ENCODE results near the gene EIF2S3B.

Gene EIF2S3B

GRCh38 chr12:10503460-10503859 lies 2.2 kb upstream of the EIF2S3B start:
- Histone ChIP-seq H3K9ac (ENCODE audit: low read length) (no peak overlapping the region), H3K4me1 (ENCODE audit: insufficient read depth, low read length) (no peaks in the 10 kb centered on the region), H3K27me3 (ENCODE audit: control insufficient read depth in 1 of 2, insufficient read depth in 2 of 2, low read length in 2 of 2) (no peaks in the 10 kb centered on the region), H3K4me3 (ENCODE audit: low read depth in 1 of 2, low read length in 2 of 2) (no peak overlapping the region), H3K27ac (ENCODE audit: low read depth, low read length) (no peak overlapping the region), H3K9me3 (ENCODE audit: low read length) (no peaks in the 10 kb centered on the region), H3K36me3 (ENCODE audit: insufficient read depth, low read length) (no peaks in the 10 kb centered on the region)

GRCh38 chr12:10511756-10512355 lies 6.2 kb downstream of the EIF2S3B start:
- H3K36me3 ChIP-seq (ENCODE audit: insufficient read depth, low read length): no peaks in the 10 kb centered on the region
- no peak overlapping the region for H3K4me3 ChIP-seq (ENCODE audit: low read depth in 1 of 2, low read length in 2 of 2)
- no peaks in the 10 kb centered on the region for H3K4me1 ChIP-seq (ENCODE audit: insufficient read depth, low read length)
- H3K9ac ChIP-seq (ENCODE audit: low read length): no peak overlapping the region
- no peaks in the 10 kb centered on the region for H3K9me3 ChIP-seq (ENCODE audit: low read length)
- H3K27me3 ChIP-seq (ENCODE audit: control insufficient read depth in 1 of 2, insufficient read depth in 2 of 2, low read length in 2 of 2): no peaks in the 10 kb centered on the region
- H3K27ac ChIP-seq (ENCODE audit: low read depth, low read length): no peak overlapping the region

- no peaks in the 10 kb centered on the region for H3K36me3 ChIP-seq (ENCODE audit: insufficient read depth, low read length)
- no peaks in the 10 kb centered on the region for H3K9me3 ChIP-seq (ENCODE audit: low read length)
- H3K4me3 ChIP-seq (ENCODE audit: low read depth in 1 of 2, low read length in 2 of 2): no peak overlapping the region
- no peak overlapping the region for H3K27ac ChIP-seq (ENCODE audit: low read depth, low read length)
- no peaks in the 10 kb centered on the region for H3K4me1 ChIP-seq (ENCODE audit: insufficient read depth, low read length)
- no peak overlapping the region for H3K9ac ChIP-seq (ENCODE audit: low read length)
- no peaks in the 10 kb centered on the region for H3K27me3 ChIP-seq (ENCODE audit: control insufficient read depth in 1 of 2, insufficient read depth in 2 of 2, low read length in 2 of 2)
Measured at GRCh38 chr12:10512798-10513197, 7.1 kb downstream of the EIF2S3B start.

- H3K4me3 ChIP-seq (ENCODE audit: low read depth in 1 of 2, low read length in 2 of 2): no peak overlapping the region
- no peak overlapping the region for H3K9ac ChIP-seq (ENCODE audit: low read length)
Measured at GRCh38 chr12:10521555-10521954, 15.9 kb downstream of the EIF2S3B start.

GRCh38 chr12:10528174-10528953 lies 22.7 kb downstream of the EIF2S3B start:
- Histone ChIP-seq H3K36me3 (ENCODE audit: insufficient read depth, low read length) (no peaks in the 10 kb centered on the region), H3K9ac (ENCODE audit: low read length) (no peak overlapping the region), H3K4me1 (ENCODE audit: insufficient read depth, low read length) (no peaks in the 10 kb centered on the region), H3K9me3 (ENCODE audit: low read length) (no peaks in the 10 kb centered on the region), H3K4me3 (ENCODE audit: low read depth in 1 of 2, low read length in 2 of 2) (no peak overlapping the region), H3K27me3 (ENCODE audit: control insufficient read depth in 1 of 2, insufficient read depth in 2 of 2, low read length in 2 of 2) (no peaks in the 10 kb centered on the region), H3K27ac (ENCODE audit: low read depth, low read length) (no peak overlapping the region)

More at GRCh38 chr12:10521555-10521954, 15.9 kb downstream of the EIF2S3B start:
- Histone ChIP-seq H3K27ac (ENCODE audit: low read depth, low read length) (no peak overlapping the region), H3K9me3 (ENCODE audit: low read length) (no peaks in the 10 kb centered on the region), H3K36me3 (ENCODE audit: insufficient read depth, low read length) (no peaks in the 10 kb centered on the region), H3K4me1 (ENCODE audit: insufficient read depth, low read length) (no peaks in the 10 kb centered on the region), H3K27me3 (ENCODE audit: control insufficient read depth in 1 of 2, insufficient read depth in 2 of 2, low read length in 2 of 2) (no peaks in the 10 kb centered on the region)

GRCh38 chr12:10529603-10530002 lies 23.9 kb downstream of the EIF2S3B start:
- no peaks in the 10 kb centered on the region for H3K27me3 ChIP-seq (ENCODE audit: control insufficient read depth in 1 of 2, insufficient read depth in 2 of 2, low read length in 2 of 2)
- no peaks in the 10 kb centered on the region for H3K4me1 ChIP-seq (ENCODE audit: insufficient read depth, low read length)
- H3K9ac ChIP-seq (ENCODE audit: low read length): no peak overlapping the region
- H3K4me3 ChIP-seq (ENCODE audit: low read depth in 1 of 2, low read length in 2 of 2): no peak overlapping the region
- H3K9me3 ChIP-seq (ENCODE audit: low read length): no peaks in the 10 kb centered on the region
- no peak overlapping the region for H3K27ac ChIP-seq (ENCODE audit: low read depth, low read length)
- H3K36me3 ChIP-seq (ENCODE audit: insufficient read depth, low read length): no peaks in the 10 kb centered on the region

- Histone ChIP-seq H3K36me3 (ENCODE audit: insufficient read depth, low read length) (no peaks in the 10 kb centered on the region), H3K4me3 (ENCODE audit: low read depth in 1 of 2, low read length in 2 of 2) (no peak overlapping the region), H3K4me1 (ENCODE audit: insufficient read depth, low read length) (no peaks in the 10 kb centered on the region), H3K9me3 (ENCODE audit: low read length) (no peaks in the 10 kb centered on the region), H3K27me3 (ENCODE audit: control insufficient read depth in 1 of 2, insufficient read depth in 2 of 2, low read length in 2 of 2) (no peaks in the 10 kb centered on the region), H3K27ac (ENCODE audit: low read depth, low read length) (no peak overlapping the region), H3K9ac (ENCODE audit: low read length) (no peak overlapping the region)
Measured at GRCh38 chr12:10537721-10538120, 32.0 kb downstream of the EIF2S3B start.

GRCh38 chr12:10540776-10541205 lies 35.1 kb downstream of the EIF2S3B start:
- no peak overlapping the region for H3K4me3 ChIP-seq (ENCODE audit: low read depth in 1 of 2, low read length in 2 of 2)
- no peaks in the 10 kb centered on the region for H3K27me3 ChIP-seq (ENCODE audit: control insufficient read depth in 1 of 2, insufficient read depth in 2 of 2, low read length in 2 of 2)
- H3K4me1 ChIP-seq (ENCODE audit: insufficient read depth, low read length): no peaks in the 10 kb centered on the region

GRCh38 chr12:10543499-10543898 lies 37.8 kb downstream of the EIF2S3B start:
- H3K9me3 ChIP-seq (ENCODE audit: low read length): no peaks in the 10 kb centered on the region
- H3K9ac ChIP-seq (ENCODE audit: low read length): no peak overlapping the region
- H3K4me1 ChIP-seq (ENCODE audit: insufficient read depth, low read length): no peaks in the 10 kb centered on the region
- H3K27me3 ChIP-seq (ENCODE audit: control insufficient read depth in 1 of 2, insufficient read depth in 2 of 2, low read length in 2 of 2): no peaks in the 10 kb centered on the region
- no peak overlapping the region for H3K27ac ChIP-seq (ENCODE audit: low read depth, low read length)
- no peak overlapping the region for H3K4me3 ChIP-seq (ENCODE audit: low read depth in 1 of 2, low read length in 2 of 2)
- H3K36me3 ChIP-seq (ENCODE audit: insufficient read depth, low read length): no peaks in the 10 kb centered on the region

More at GRCh38 chr12:10540776-10541205, 35.1 kb downstream of the EIF2S3B start:
- H3K27ac ChIP-seq (ENCODE audit: low read depth, low read length): no peak overlapping the region
- H3K36me3 ChIP-seq (ENCODE audit: insufficient read depth, low read length): no peaks in the 10 kb centered on the region
- no peaks in the 10 kb centered on the region for H3K9me3 ChIP-seq (ENCODE audit: low read length)
- H3K9ac ChIP-seq (ENCODE audit: low read length): no peak overlapping the region

GRCh38 chr12:10551375-10551774 lies 45.7 kb downstream of the EIF2S3B start:
- Histone ChIP-seq H3K4me3 (ENCODE audit: low read depth in 1 of 2, low read length in 2 of 2) (no peak overlapping the region), H3K9ac (ENCODE audit: low read length) (no peak overlapping the region), H3K27ac (ENCODE audit: low read depth, low read length) (no peak overlapping the region), H3K9me3 (ENCODE audit: low read length) (no peaks in the 10 kb centered on the region), H3K36me3 (ENCODE audit: insufficient read depth, low read length) (no peaks in the 10 kb centered on the region), H3K4me1 (ENCODE audit: insufficient read depth, low read length) (no peaks in the 10 kb centered on the region), H3K27me3 (ENCODE audit: control insufficient read depth in 1 of 2, insufficient read depth in 2 of 2, low read length in 2 of 2) (no peaks in the 10 kb centered on the region)

GRCh38 chr12:10553148-10553547 lies 47.5 kb downstream of the EIF2S3B start:
- H3K27ac ChIP-seq (ENCODE audit: low read depth, low read length): no peak overlapping the region
- H3K27me3 ChIP-seq (ENCODE audit: control insufficient read depth in 1 of 2, insufficient read depth in 2 of 2, low read length in 2 of 2): no peaks in the 10 kb centered on the region
- no peaks in the 10 kb centered on the region for H3K9me3 ChIP-seq (ENCODE audit: low read length)
- H3K4me3 ChIP-seq (ENCODE audit: low read depth in 1 of 2, low read length in 2 of 2): no peak overlapping the region
- no peak overlapping the region for H3K9ac ChIP-seq (ENCODE audit: low read length)
- no peaks in the 10 kb centered on the region for H3K4me1 ChIP-seq (ENCODE audit: insufficient read depth, low read length)
- H3K36me3 ChIP-seq (ENCODE audit: insufficient read depth, low read length): no peaks in the 10 kb centered on the region
